CD4-positive, alpha-beta T cell treated with Interferon alpha-2 for 1 hour (primary cell): ENCODE results near the gene ADAMTS19.

Experiments
- DNase-seq, 2 donors: peaks; one replicate each; pipeline ENCODE4 v3.0.0-alpha.2; 2020 to 2022

The ADAMTS19 gene

DNA sequence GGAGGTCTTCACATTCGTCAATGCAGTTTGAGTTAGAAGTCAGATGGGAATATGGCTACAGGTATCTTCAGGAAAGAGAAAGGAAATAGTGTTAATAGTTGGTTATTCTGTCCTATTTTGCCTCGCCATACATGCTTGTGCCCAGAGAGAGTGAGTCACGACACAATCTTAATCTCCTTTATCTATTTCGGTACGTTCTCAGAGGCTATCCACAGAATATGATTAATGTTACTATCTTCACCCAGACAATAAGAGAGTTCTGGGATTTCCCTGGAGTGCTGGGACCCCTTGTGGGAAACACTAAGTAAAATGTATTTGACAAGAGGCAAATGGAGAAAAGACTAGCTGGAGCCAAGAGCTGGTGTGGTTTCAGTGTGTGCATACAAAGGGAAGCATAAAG lies 313.3 kb downstream of the ADAMTS19 start:
- no peak for DNase-seq

DNA sequence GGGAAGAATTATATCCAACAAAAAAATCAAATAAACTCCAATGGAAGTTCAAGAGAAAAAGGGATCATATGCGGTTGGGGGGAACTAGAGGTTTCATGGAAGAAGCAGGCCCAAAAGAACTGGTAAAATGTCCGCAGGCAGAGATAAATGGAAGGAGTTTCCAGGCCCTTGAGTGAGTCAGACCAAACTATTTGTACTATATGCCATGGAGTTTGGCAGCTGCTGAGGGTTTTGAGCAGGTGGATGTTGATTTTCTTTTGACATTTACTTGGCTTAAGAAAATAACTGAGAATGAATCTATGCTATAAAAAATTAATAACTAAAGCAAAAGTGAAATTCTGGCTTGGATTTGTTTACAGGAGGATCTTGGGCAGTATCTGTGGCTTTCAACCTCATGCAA lies 321.5 kb downstream of the ADAMTS19 start:
- no peak for DNase-seq
